ENCODE results near the gene CLIC5. TPM values are rescaled to one million over a fixed set of nuclear protein-coding genes. Genes with fewer than 3 reads are reported as not detected.

CLIC5 gene
- total and polyA plus RNA-seq, 2 donors (not counting 1 experiment from before 2014, with no cell fraction given) = 0.96 to 0.97 TPM

- H3K27ac Mint-ChIP-seq = no peak overlapping the region
- Histone ChIP-seq H3K36me3 (replicated peaks in 1 of 2; ENCODE audit: control extremely low read depth in 1 of 2, control insufficient read depth in 1 of 2, extremely low read depth in 1 of 2, insufficient read depth in 2 of 2, low read length in 1 of 2) (no peaks in the 10 kb centered on the region), H3K9me3 (ENCODE audit: control extremely low read depth in 1 of 3, control insufficient read depth in 2 of 3, insufficient read depth in 1 of 3, low read length in 2 of 3) (no peaks in the 10 kb centered on the region), H3K4me3 (ENCODE audit: control extremely low read depth in 1 of 5, extremely low read depth in 1 of 5, insufficient read depth in 1 of 5, low read depth in 2 of 5, low read length in 4 of 5) (no peak overlapping the region), H4K20me1 (ENCODE audit: control insufficient read depth, insufficient read depth, low read length, poor library complexity, severe bottlenecking) (no peaks in the 10 kb centered on the region), H3K4me1 (ENCODE audit: control insufficient read depth in 2 of 2, insufficient read depth in 2 of 2, low read length in 2 of 2) (no peaks in the 10 kb centered on the region), H3K79me2 (ENCODE audit: control insufficient read depth, insufficient read depth, low read length) (no peaks in the 10 kb centered on the region), H3K27ac (ENCODE audit: low read length in 2 of 2) (no peak overlapping the region), H3K9ac (ENCODE audit: low read length) (no peak overlapping the region), H2AFZ (ENCODE audit: insufficient read depth, low read depth, low read length, poor library complexity, severe bottlenecking) (no peak overlapping the region), H3K4me2 (replicated peaks; ENCODE audit: low read depth, low read length, poor library complexity, severe bottlenecking) (no peak overlapping the region), H3K27me3 (replicated peaks in 1 of 4; ENCODE audit: control extremely low read depth in 1 of 4, control insufficient read depth in 3 of 4, insufficient read depth in 4 of 4, low read length in 3 of 4) (peaks cover 0 to 7% (median 2%) of the 10 kb centered on the region in 4 experiments)
- ChIA-PET CTCF (no interaction called here), POLR2A (no interaction called here)
- TF ChIP-seq CTCF (IDR thresholded peaks at IDR 0.05) = no peak
- no peak for TF ChIP-seq EZH2 (IDR thresholded peaks at IDR 0.05; ENCODE audit: borderline replicate concordance, insufficient read depth, low read depth, low read length, poor library complexity, severe bottlenecking)
- DNase-seq (no peak), ATAC-seq (ENCODE audit: low read depth) (no peak)
- H3K27me3 Mint-ChIP-seq = peaks cover 39% of the 10 kb centered on the region
- H3K9me3 Mint-ChIP-seq (ENCODE audit: insufficient read depth) = no peaks in the 10 kb centered on the region
- 100% methylated on average over 3 of the region's 4 CpGs for WGBS (ENCODE audit: insufficient coverage)
- no peaks in the 10 kb centered on the region for H3K4me1 Mint-ChIP-seq
- no peak overlapping the region for H3K4me3 Mint-ChIP-seq
- intact Hi-C loops (cut with micrococcal nuclease) = no loop called here
Measured at GRCh38 chr6:46056906-46057529, 41.4 kb upstream of the CLIC5 start.

DNA sequence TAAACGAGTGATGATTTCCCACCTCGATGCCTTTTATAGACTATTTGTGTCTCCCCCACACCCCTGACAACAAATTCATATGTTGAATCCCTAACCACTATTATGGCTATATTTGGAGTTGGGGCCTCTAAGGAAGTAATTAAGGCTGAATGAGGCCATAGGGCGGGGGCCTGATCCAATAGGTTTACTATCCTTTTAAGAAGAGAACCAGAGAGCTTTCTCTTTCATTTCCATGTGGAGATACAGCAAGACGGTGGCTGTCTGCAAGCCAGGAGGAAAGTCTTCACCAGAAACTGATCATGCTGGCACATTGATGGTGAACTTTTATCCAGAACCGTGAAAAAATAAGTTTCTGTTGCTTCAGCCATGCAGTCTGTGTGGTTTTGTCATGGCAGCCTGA lies 38.9 kb upstream of the CLIC5 start:
- H3K27ac ChIP-seq (ENCODE audit: low read length in 2 of 2) = no peak overlapping the region
- POLR2A ChIA-PET = no interaction called here
- no peaks in the 10 kb centered on the region for H3K9me3 Mint-ChIP-seq (ENCODE audit: insufficient read depth)

More for the DNA sequence above, 38.9 kb upstream of the CLIC5 start:
- Histone ChIP-seq H3K27me3 (replicated peaks in 1 of 4; ENCODE audit: control extremely low read depth in 1 of 4, control insufficient read depth in 3 of 4, insufficient read depth in 4 of 4, low read length in 3 of 4) (peaks cover 0 to 6% (median 2%) of the 10 kb centered on the region in 4 experiments), H3K9ac (ENCODE audit: low read length) (no peak overlapping the region), H3K4me1 (ENCODE audit: control insufficient read depth in 2 of 2, insufficient read depth in 2 of 2, low read length in 2 of 2) (no peaks in the 10 kb centered on the region), H3K36me3 (replicated peaks in 1 of 2; ENCODE audit: control extremely low read depth in 1 of 2, control insufficient read depth in 1 of 2, extremely low read depth in 1 of 2, insufficient read depth in 2 of 2, low read length in 1 of 2) (no peaks in the 10 kb centered on the region), H3K79me2 (ENCODE audit: control insufficient read depth, insufficient read depth, low read length) (no peaks in the 10 kb centered on the region), H4K20me1 (ENCODE audit: control insufficient read depth, insufficient read depth, low read length, poor library complexity, severe bottlenecking) (no peaks in the 10 kb centered on the region), H3K9me3 (ENCODE audit: control extremely low read depth in 1 of 3, control insufficient read depth in 2 of 3, insufficient read depth in 1 of 3, low read length in 2 of 3) (no peaks in the 10 kb centered on the region), H2AFZ (ENCODE audit: insufficient read depth, low read depth, low read length, poor library complexity, severe bottlenecking) (no peak overlapping the region), H3K4me3 (ENCODE audit: control extremely low read depth in 1 of 5, extremely low read depth in 1 of 5, insufficient read depth in 1 of 5, low read depth in 2 of 5, low read length in 4 of 5) (no peak overlapping the region), H3K4me2 (replicated peaks; ENCODE audit: low read depth, low read length, poor library complexity, severe bottlenecking) (no peak overlapping the region)
- DNase-seq = no peak
- CTCF ChIA-PET = no interaction called here
- H3K27me3 Mint-ChIP-seq = peaks cover 33% of the 10 kb centered on the region
- no peak for ATAC-seq (ENCODE audit: low read depth)
- WGBS (ENCODE audit: insufficient coverage) = 95% methylated on average over 2 of the region's 5 CpGs
- no peak overlapping the region for H3K4me3 Mint-ChIP-seq
- no peak for TF ChIP-seq EZH2 (IDR thresholded peaks at IDR 0.05; ENCODE audit: borderline replicate concordance, insufficient read depth, low read depth, low read length, poor library complexity, severe bottlenecking)
- no peak for TF ChIP-seq CTCF (IDR thresholded peaks at IDR 0.05)
- no peaks in the 10 kb centered on the region for H3K4me1 Mint-ChIP-seq
- no peak overlapping the region for H3K27ac Mint-ChIP-seq
- intact Hi-C loops (cut with micrococcal nuclease) = no loop called here

Measured in B cell (primary cell).